HG02970 (cell line): ENCODE measurements around the gene ZNF692.

Experiments used
- ATAC-seq: cut with Tn5 transposase; IDR thresholded peaks from one replicate; pipeline ENCODE4 v1.9.1; 2021; ENCODE audit warnings: mild to moderate bottlenecking, moderate library complexity, moderate number of reproducible peaks; ENCODE audit not compliant: unreplicated experiment, low FRiP score

Gene ZNF692

GRCh38 chr1:248828845-248829244 lies 30.0 kb downstream of the ZNF692 start:
- no peak for ATAC-seq

- peak; percentile 93 for ATAC-seq
Observed at GRCh38 chr1:248825909-248826760, 32.8 kb downstream of the ZNF692 start, which contains the start of gene SH3BP5L. TSS of gene SH3BP5L (minus strand) at chr1:248825915. CDS start at chr1:248824935, 980 bp downstream.

GRCh38 chr1:248825573-248825908 lies 33.3 kb downstream of the ZNF692 start:
- ATAC-seq: peak; percentile 1

DNA sequence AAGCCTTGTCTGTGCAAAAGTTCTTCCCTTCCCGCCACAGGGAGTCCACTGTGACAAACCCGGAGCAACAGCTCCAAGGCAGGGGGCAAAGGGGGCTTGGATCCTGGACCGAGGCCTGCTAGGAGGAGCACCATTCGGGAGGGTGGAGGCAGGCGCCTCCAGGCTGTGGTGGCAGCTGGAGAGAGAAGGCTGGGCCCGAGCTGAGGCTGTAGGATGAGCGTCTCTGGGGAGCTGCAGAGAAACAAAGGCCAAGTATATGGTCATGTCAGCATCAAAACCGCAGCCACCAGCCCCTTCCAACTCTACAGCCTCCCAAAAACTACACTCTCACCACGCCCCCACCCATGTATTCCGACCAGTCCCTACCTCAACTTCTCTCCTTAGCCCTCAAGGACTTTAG lies 33.7 kb downstream of the ZNF692 start:
- ATAC-seq: no peak

DNA sequence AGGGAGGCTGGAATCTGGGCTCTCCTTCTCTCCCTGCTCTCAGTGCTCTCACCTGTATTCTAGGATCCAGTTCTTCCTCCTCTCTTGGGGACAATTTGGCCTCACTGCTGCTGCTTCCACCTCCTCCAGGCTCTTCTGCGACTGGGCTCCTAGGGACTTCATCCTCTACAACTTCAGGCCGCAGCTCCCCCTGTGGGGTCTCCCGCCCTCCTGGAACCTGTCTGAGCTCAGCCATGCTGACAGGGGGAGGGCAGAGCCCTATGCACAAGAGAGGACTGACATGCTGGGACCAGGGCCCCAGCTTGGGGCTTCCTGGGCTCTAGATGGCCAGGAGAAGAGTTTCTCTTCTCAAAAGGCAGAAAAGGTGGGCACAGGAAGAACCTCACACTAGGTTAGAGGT lies 34.2 kb downstream of the ZNF692 start:
- no peak for ATAC-seq

GRCh38 chr1:248824301-248824700 lies 34.6 kb downstream of the ZNF692 start:
- no peak for ATAC-seq

DNA sequence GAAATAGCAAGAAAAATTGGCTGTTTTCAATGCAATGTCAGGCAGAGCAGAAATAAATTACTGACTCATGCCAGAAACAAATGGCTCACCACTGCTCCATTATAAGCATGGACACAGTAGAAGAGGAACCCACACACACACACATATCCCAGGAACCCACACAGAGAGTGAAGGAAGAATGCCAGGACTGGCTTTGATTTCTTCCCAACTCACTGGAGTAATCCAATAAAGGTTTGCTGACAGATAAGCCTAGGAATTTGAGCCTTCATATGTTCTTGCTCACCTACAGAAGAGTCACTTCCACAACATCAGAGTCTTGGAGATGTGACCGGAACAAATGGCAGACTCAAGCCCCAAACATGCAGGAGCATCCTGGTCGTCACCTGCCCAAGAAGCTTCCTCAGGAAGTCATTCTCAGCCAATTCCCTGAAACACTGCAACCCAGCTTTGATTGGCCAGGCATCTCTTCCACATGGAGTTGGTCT lies 35.3 kb downstream of the ZNF692 start:
- ATAC-seq: no peak

GRCh38 chr1:248822148-248823032 lies 36.5 kb downstream of the ZNF692 start:
- ATAC-seq: no peak

DNA sequence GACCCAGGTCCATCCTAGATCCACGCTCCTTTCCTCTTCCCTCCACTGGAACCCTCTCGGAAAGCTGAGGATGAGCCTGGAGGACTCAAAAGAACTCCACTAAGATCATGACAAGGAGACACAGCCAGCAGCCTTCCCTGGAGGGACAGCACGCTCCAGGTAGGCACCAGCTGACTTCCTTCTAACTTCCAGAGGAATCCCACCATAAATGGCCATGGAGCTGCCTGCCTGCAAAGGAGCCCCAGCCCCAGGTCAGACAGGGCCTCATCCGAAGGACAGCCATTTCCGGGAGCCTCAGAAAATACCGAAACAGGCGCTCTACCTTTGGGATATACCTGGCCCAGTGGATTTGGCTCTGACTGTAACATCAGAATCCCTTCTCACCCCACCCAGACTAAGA lies 37.2 kb downstream of the ZNF692 start:
- ATAC-seq: no peak

- ATAC-seq: no peak
Observed at GRCh38 chr1:248821101-248821500, 37.8 kb downstream of the ZNF692 start.

DNA sequence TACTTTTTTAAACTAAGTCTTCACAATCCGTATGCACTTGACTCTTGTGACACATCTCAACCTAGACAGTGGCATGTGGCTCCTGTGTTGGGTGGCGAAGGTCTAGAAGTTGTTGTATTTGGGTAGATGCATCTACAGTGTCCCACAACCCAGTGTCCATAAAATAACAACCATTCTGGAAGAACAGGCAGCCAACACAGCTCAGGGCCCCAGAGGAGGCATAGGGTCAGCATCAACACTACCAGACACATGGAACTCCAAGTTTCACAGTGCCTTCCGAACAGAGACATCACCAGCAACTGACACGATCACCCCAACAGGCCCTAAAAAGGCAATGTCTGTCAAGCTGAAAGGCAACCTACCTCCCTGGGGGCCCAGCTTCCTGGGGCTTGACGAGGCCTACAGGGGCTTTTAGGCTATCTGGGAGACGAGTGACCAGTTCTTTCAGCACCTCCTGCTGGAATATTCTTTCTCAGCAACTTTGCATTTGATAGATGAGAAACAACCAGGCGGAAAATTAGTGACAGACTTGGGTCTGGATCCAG lies 38.8 kb downstream of the ZNF692 start:
- no peak for ATAC-seq

- ATAC-seq: no peak
Observed at GRCh38 chr1:248818505-248819374, 40.1 kb downstream of the ZNF692 start.

DNA sequence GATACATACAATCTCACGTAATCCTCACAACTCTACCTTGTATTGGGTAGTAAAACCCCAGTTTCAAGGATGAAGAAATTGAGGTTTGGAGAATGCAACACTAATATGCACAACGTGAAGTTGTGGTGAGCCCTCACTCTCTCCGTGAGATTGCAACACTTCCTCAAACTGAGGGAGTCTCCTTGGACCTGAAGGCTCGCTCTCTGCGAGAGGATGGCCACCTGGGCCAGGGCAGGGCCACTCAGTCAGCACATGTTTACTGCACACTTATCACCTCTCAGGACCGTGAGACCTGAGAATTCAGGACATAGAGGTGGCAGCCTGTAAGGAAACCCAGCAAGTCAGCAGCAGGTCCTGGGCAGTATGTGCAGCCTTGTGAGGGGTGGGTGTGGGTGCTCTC lies 41.8 kb downstream of the ZNF692 start:
- no peak for ATAC-seq

DNA sequence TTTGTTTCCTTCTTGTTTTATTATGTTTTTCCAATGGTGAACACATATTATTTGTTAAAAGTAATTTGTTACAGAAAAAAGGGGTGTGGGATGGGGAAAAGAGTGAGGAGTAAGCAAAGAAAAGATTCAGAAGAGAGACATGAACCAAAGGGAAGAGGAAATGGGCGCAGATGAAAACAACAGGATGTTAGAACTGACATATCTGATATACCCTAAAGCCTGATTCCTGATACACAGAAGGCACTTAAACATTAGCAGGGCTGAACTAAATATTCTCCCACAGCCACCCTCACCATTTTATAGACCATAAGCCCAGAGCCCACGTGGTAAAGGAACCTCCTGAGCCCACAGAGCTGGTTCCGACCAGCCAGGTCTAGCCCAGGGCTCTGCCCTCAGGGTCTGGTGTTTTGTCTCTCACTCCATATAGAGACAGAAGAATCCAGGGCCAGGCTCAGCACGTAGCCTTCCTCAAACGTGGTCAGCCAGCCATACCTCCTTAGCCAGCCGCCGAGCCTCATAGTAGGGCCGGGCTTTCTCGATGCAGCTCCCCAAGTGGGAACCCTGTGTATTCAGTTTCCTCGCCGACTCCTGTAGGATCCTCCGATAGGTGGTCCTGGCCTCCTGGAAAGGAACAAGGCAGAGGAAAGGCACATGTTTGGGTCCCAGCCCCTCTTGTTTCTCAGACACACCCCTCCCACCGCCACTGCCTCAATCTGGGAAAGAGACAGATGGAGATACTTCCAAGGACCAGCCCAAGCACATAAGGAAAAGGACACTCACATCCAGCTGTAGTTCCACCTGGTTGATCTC lies 42.6 kb downstream of the ZNF692 start:
- ATAC-seq: no peak

- no peak for ATAC-seq
Observed at GRCh38 chr1:248815407-248816034, 43.4 kb downstream of the ZNF692 start.

- no peak for ATAC-seq
Observed at GRCh38 chr1:248814351-248814750, 44.5 kb downstream of the ZNF692 start.

DNA sequence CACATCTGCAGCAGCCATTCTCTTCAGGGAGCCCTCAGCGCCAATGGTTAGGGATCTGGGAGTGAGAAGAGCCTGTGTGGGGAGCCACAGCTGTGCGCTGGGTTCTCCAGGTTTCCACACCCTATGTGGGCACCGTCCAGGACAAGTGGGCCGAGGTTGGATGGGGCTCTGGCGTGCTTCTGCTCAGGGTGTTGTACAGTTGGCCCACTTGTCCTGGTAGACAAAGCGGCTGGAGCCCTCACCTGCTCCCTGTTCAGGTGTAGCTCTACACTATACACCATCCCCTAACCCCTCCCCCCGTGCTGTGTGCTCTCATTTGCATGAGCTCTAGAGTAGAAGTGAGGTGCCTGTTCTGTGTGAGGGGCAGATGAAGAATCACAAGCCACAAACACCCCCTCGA lies 45.3 kb downstream of the ZNF692 start:
- ATAC-seq: no peak

DNA sequence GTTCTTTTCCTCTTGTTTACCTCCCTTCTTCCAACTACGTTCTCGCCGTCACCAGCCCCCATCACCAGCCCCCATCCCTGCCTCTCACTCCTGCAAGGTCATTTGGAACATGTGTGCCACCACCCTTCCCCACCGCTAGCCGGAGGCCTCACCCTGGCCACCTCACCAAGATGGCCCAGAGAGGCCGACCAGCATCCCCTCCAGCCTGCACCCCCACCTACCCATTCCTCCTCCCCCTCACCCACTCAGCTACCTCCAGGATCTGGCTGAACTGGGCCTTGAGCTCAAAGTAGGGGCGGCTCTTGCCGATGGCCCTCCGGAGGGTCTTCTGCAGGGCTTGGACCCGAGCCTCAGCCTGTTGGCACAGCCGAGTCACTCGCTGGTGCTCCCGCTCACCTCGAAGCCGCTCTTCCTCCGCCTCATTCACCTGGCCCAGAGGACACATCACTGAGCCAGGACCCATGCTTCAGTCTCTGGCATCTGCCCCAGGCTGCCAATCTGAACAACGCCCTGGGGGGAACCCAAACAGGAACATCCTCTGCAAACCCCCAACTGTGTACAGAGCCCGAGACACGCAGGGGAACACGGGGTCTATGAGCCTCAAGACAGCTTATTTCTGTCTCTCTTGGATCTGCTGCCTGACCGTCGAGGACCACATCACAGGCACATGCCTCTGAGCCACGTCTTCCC lies 46.0 kb downstream of the ZNF692 start:
- ATAC-seq: no peak
